Right ventricle myocardium superior (tissue), 1 donor: ENCODE measurements around the gene YTHDF1. TPM values are rescaled to one million over a fixed set of nuclear protein-coding genes. Genes with fewer than 3 reads are reported as not detected.

Experiments used
- ATAC-seq: fragments of 200-7000 bp; cut with Tn5 transposase; one replicate; pipeline ENCODE4 v1.9.1; 2020; ENCODE audit warnings: mild to moderate bottlenecking; ENCODE audit not compliant: poor library complexity
- DNase-seq: peaks from one replicate; pipeline ENCODE4 v3.0.0-alpha.2; 2020
- intact Hi-C: fragments of 100-400 bp; cut with DNase I; formaldehyde crosslinking; loops from one replicate; pipeline ENCODE4 v1.11.2; 2022
- microRNA-seq: library from miRNA; unstranded; fragments of <30 nt; microRNA quantifications from one replicate; pipeline ENCODE4 v1.2.0, GENCODE V29; 2020
- total RNA-seq: library from RNA; stranded (reverse); fragmentation: NEBNext Ultra II Directional; extraction: Animal tissue kit (Norgen Biotek cat#: 25700); gene quantifications from one replicate; pipeline ENCODE4 v1.2.1, GENCODE V29; 2021
- donor health status: DM: no; HTN: yes; CAD: no; lungs with severe emphysema.

Gene YTHDF1
- total RNA-seq, 1 donor from 2014 or later = 21.1 TPM

GRCh38 chr20:63154395-63154794, 61.5 kb downstream of the YTHDF1 start:
- peak; percentile 24 for DNase-seq
- no peak for ATAC-seq
- intact Hi-C loops = no loop called here

GRCh38 chr20:63153254-63154221, 62.4 kb downstream of the YTHDF1 start:
- DNase-seq (no peak), ATAC-seq (no peak)
- intact Hi-C loops = no loop called here

- DNase-seq (peak; percentile 22), ATAC-seq (no peak)
- intact Hi-C loops = no loop called here
Measured at GRCh38 chr20:63152322-63153253, 63.3 kb downstream of the YTHDF1 start.

- no peak for ATAC-seq
- intact Hi-C loops = no loop called here
- peak; percentile 41 for DNase-seq
Measured at GRCh38 chr20:63151554-63152321, 64.2 kb downstream of the YTHDF1 start.

- no peak for ATAC-seq
- DNase-seq = peak; percentile 26
- intact Hi-C loops = no loop called here
Measured at GRCh38 chr20:63150911-63151531, 64.9 kb downstream of the YTHDF1 start.

GRCh38 chr20:63150391-63150898, 65.5 kb downstream of the YTHDF1 start:
- ATAC-seq (no peak), DNase-seq (peak; percentile 18)
- intact Hi-C loops = no loop called here

- intact Hi-C loops = no loop called here
- DNase-seq (peak; percentile 28), ATAC-seq (peak; percentile 34)
Measured at GRCh38 chr20:63149531-63150192, 66.3 kb downstream of the YTHDF1 start.

GRCh38 chr20:63148696-63149095, 67.2 kb downstream of the YTHDF1 start:
- no peak for ATAC-seq
- DNase-seq = peak; percentile 36
- intact Hi-C loops = no loop called here

GRCh38 chr20:63147532-63147931, 68.4 kb downstream of the YTHDF1 start:
- intact Hi-C loops = no loop called here
- DNase-seq (no peak), ATAC-seq (no peak)

Small RNA genes within 50 kb of the gene (microRNA-seq; reads per million reads assigned to microRNA genes)
- not detected for gene MIR124-3
- gene MIR3196 = not detected

Other genes starting within 250 kb of the YTHDF1 start
- gene BHLHE23, start 209.2 kb downstream of the YTHDF1 start, total RNA-seq = not detected
- 0.22 TPM for gene BIRC7, start 19.8 kb upstream of the YTHDF1 start, total RNA-seq
- not detected for gene NKAIN4, start 38.3 kb upstream of the YTHDF1 start, total RNA-seq
- gene ARFGAP1, start 56.7 kb upstream of the YTHDF1 start, total RNA-seq = 25.3 TPM
- not detected for gene COL20A1, start 77.1 kb upstream of the YTHDF1 start, total RNA-seq
- 1.5 TPM for gene CHRNA4, start 145.2 kb upstream of the YTHDF1 start, total RNA-seq